Activated T-cell treated with anti-CD3 and anti-CD28 coated beads for 48 hours (primary cell): ENCODE measurements around the gene KAZN.
"Not testable (repeated sequence)": the region's sequence is repeated elsewhere in the genome, so short reads cannot be mapped to it uniquely, and the experiment has no call there.

Experiments used
- DNase-seq: peaks from one replicate; pipeline ENCODE4 v3.0.0-alpha.2; 2020; ENCODE audit warnings: low read depth

The KAZN gene

GRCh38 chr1:14958249-14959058, 360.0 kb downstream of the KAZN start:
- DNase-seq: no peak

GRCh38 chr1:14959059-14959694, 360.7 kb downstream of the KAZN start:
- DNase-seq: no peak

GRCh38 chr1:14961661-14962267, 363.3 kb downstream of the KAZN start:
- DNase-seq: no peak

- no peak for DNase-seq
Observed at GRCh38 chr1:14962407-14962806, 363.9 kb downstream of the KAZN start.

GRCh38 chr1:14963791-14964710, 365.6 kb downstream of the KAZN start:
- not testable (repeated sequence) for DNase-seq

GRCh38 chr1:14964711-14965055, 366.2 kb downstream of the KAZN start:
- DNase-seq: no peak

GRCh38 chr1:14968251-14968851, 369.9 kb downstream of the KAZN start:
- no peak for DNase-seq

- peak; percentile 31 for DNase-seq
Observed at GRCh38 chr1:14969006-14969405, 370.5 kb downstream of the KAZN start.

GRCh38 chr1:14970115-14970798, 371.8 kb downstream of the KAZN start:
- peak; percentile 26 for DNase-seq

GRCh38 chr1:14970799-14971141, 372.3 kb downstream of the KAZN start:
- no peak for DNase-seq

- no peak for DNase-seq
Observed at GRCh38 chr1:14971221-14971620, 372.7 kb downstream of the KAZN start.

GRCh38 chr1:14972107-14972506, 373.6 kb downstream of the KAZN start:
- DNase-seq: no peak

GRCh38 chr1:14973773-14974172, 375.3 kb downstream of the KAZN start:
- no peak for DNase-seq

GRCh38 chr1:14974361-14974760, 375.9 kb downstream of the KAZN start:
- no peak for DNase-seq

GRCh38 chr1:14975119-14975518, 376.6 kb downstream of the KAZN start:
- DNase-seq: no peak

- DNase-seq: no peak
Observed at GRCh38 chr1:14976256-14976655, 377.8 kb downstream of the KAZN start.

GRCh38 chr1:14977338-14977931, 378.9 kb downstream of the KAZN start:
- DNase-seq: no peak

GRCh38 chr1:14980621-14981218, 382.2 kb downstream of the KAZN start:
- DNase-seq: no peak

GRCh38 chr1:14982029-14982428, 383.5 kb downstream of the KAZN start:
- DNase-seq: no peak

GRCh38 chr1:14983277-14983676, 384.8 kb downstream of the KAZN start:
- DNase-seq: no peak

GRCh38 chr1:14986168-14986567, 387.7 kb downstream of the KAZN start:
- DNase-seq: no peak
